HFF-Myc (cell line): ENCODE measurements around the gene B4GALT1.

Experiments
- DNase-seq: peaks from one replicate; pipeline ENCODE4 v3.0.0-alpha.2; 2011; ENCODE audit warnings: low read depth; ENCODE audit errors: extremely low read depth
- H3K4me3 ChIP-seq: replicated peaks from 2 replicates; pipeline ENCODE4 v1.5.1; 2011; ENCODE audit warnings: low read depth, mild to moderate bottlenecking, control low read depth, low read length
- TF ChIP-seq, protein P1 (sequence below): IDR thresholded peaks from 2 replicates; pipeline ENCODE4 v1.5.1; 2012; ENCODE audit warnings: mild to moderate bottlenecking, low read depth, low read length, control low read depth; ENCODE audit errors: missing control alignments

Gene B4GALT1

DNA sequence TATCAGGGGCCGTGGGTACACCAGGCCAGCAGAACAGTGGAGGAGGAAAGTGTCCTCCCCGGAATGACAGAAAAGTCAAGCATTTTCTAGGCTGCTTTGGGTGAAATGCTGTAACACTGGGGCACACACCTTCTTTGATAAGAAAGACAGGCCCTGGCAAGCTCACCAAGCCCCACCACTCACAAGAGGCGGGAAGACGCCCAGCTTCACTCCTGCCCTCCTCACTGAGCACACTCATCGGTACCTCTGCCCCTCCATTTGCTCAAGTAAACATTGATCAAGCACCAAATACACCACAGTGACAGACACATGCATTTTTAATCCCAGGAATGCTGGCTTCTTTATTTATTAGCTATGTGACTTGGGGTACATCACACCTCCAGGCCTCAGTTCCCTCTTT is 43.1 kb downstream of the B4GALT1 start:
- TF ChIP-seq, protein P1, sequence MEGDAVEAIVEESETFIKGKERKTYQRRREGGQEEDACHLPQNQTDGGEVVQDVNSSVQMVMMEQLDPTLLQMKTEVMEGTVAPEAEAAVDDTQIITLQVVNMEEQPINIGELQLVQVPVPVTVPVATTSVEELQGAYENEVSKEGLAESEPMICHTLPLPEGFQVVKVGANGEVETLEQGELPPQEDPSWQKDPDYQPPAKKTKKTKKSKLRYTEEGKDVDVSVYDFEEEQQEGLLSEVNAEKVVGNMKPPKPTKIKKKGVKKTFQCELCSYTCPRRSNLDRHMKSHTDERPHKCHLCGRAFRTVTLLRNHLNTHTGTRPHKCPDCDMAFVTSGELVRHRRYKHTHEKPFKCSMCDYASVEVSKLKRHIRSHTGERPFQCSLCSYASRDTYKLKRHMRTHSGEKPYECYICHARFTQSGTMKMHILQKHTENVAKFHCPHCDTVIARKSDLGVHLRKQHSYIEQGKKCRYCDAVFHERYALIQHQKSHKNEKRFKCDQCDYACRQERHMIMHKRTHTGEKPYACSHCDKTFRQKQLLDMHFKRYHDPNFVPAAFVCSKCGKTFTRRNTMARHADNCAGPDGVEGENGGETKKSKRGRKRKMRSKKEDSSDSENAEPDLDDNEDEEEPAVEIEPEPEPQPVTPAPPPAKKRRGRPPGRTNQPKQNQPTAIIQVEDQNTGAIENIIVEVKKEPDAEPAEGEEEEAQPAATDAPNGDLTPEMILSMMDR, result no peak
- no peak for DNase-seq
- no peak overlapping the region for H3K4me3 ChIP-seq

DNA sequence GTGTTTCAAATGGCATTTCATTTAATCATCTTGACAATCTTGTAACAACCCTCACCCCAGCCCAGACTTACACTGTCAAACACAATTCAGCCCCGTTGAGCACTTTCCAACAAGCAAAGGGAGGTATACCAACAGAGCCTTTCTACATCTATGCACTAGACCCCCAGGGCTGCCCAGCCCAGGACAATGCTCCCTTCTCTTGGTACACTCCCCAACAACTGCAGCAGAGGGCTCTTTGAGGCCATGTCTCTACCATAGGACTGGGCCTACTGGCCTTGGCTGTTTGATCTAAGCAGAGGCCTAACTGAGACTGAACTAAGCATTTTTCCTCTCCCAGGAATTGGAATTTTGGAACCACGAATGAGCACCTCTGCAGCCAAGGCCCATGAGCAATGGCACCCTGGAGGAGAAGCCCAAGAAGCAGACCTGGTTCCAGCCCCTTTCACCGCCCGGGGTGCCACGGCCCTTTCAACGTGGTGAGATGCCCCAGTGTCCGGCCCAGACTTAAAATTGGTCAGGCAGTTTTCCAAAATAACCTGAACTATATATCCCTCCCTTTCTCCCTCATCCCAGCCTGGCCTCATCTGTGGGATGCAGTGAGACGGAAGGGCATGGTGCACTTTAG is 43.6 kb downstream of the B4GALT1 start:
- TF ChIP-seq, protein P1, result no peak
- DNase-seq, result no peak
- no peak overlapping the region for H3K4me3 ChIP-seq

DNA sequence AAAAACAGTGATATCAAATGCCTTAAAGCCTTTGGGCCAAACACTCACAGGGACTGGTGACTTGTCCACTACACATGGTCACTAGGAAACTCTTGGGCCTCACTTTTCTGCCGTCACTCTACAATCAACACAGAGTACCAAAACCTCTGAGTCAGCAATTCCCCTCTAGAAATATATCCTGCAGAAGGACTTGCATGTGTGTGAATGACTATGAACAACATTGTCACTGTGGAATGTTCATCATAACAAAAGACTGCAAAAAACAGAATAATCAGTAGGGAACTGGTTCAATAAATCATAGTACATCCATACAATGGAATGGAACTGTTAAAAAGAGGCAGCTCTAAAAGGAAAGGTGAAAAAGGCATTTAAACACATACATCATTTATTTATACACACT is 46.5 kb downstream of the B4GALT1 start:
- TF ChIP-seq, protein P1, result no peak
- DNase-seq, result no peak
- no peak overlapping the region for H3K4me3 ChIP-seq

DNA sequence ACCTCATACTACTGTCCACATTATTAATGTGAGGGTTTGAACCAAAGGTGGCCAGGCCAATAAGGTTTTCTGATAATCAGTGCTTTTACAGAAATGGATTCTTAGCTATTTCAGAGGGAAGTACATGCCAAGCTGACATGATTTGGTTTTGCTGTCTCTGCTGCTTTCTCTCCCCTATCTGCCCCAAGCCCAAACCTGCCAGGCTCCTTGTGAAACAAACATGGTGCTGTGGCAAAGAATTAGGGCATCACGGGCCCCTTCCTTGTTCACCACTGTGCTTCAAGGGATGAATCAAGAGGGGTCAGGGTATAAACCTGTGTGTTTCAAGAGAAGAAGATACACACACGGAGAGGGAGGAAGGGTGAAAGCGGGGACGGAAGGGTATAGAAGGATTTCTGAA is 49.3 kb downstream of the B4GALT1 start:
- no peak for DNase-seq
- H3K4me3 ChIP-seq, result no peak overlapping the region
- TF ChIP-seq, protein P1, result no peak

DNA sequence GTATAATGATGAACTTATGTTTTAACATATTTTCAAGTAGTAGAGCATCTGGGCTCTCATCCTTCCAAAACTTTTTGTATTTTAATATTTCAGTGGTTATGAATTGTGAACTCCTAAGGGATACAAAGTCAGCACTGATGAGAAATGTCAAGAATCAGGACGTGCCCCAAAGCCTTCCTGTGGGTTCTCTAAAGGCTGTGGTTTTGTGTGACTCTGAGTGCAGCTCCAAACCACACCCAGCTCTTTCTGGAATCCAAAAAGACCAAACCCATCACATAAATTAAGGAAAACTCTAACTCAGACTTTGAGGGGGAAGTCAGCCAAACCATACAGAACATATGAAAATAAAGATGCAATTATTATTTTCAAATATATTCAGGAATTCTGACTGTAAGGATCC is 49.8 kb downstream of the B4GALT1 start:
- H3K4me3 ChIP-seq, result no peak overlapping the region
- no peak for DNase-seq
- TF ChIP-seq, protein P1, result no peak

DNA sequence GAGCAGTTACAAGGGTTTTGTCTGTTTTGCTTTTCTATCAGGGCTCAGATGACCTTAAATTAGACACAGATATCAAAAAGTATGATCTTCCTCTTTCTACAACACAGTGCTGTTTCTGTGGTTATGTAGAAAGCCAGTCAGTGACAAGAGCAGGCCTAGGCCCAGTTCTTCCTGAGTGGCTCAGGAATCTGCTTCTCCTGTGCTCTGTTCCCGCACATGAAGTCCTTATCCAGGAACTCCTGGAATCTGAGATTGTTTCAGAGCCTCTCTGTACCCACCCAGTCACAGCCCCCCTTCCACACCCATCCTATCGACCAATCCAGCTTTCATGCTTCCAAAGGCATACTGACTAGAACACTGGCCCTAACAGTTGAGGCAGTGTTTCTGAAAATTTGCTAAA is 50.3 kb downstream of the B4GALT1 start:
- no peak overlapping the region for H3K4me3 ChIP-seq
- DNase-seq, result no peak
- TF ChIP-seq, protein P1, result no peak

DNA sequence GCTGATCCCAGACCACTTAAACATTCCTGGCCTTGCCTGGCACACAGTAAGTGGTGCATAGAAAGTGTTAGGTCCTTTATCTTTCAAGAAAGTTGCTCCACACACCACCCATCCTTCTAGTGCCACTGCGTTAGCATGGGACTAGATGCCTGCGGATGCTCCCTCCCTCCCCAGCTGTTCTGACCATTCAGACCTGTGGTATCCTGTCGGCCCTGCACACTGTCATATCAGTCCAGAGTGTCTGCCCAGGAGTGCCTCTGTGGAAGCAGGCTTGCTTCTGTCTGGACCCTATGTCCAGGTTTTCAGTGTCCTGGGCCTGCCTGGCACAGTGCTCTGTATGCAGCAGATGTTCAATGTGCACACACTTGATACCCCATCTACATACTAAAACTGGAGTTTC is 52.4 kb downstream of the B4GALT1 start:
- no peak for DNase-seq
- H3K4me3 ChIP-seq, result no peak overlapping the region
- TF ChIP-seq, protein P1, result no peak
